Uterine smooth muscle cell (primary cell): Measurements from ENCODE around the gene MPP3. TPM values are rescaled to one million over a fixed set of nuclear protein-coding genes. Genes with fewer than 3 reads are reported as not detected.

Experiments
- total RNA-seq: library from RNA; depleted of rRNA; stranded (reverse); fragments of >200 nt; gene quantifications from 2 replicates; pipeline ENCODE4 v1.2.3, GENCODE V29; 2014

The MPP3 gene, protein sequence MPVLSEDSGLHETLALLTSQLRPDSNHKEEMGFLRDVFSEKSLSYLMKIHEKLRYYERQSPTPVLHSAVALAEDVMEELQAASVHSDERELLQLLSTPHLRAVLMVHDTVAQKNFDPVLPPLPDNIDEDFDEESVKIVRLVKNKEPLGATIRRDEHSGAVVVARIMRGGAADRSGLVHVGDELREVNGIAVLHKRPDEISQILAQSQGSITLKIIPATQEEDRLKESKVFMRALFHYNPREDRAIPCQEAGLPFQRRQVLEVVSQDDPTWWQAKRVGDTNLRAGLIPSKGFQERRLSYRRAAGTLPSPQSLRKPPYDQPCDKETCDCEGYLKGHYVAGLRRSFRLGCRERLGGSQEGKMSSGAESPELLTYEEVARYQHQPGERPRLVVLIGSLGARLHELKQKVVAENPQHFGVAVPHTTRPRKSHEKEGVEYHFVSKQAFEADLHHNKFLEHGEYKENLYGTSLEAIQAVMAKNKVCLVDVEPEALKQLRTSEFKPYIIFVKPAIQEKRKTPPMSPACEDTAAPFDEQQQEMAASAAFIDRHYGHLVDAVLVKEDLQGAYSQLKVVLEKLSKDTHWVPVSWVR
- total RNA-seq: 16.2 and 24.5 TPM in 2 replicates

DNA sequence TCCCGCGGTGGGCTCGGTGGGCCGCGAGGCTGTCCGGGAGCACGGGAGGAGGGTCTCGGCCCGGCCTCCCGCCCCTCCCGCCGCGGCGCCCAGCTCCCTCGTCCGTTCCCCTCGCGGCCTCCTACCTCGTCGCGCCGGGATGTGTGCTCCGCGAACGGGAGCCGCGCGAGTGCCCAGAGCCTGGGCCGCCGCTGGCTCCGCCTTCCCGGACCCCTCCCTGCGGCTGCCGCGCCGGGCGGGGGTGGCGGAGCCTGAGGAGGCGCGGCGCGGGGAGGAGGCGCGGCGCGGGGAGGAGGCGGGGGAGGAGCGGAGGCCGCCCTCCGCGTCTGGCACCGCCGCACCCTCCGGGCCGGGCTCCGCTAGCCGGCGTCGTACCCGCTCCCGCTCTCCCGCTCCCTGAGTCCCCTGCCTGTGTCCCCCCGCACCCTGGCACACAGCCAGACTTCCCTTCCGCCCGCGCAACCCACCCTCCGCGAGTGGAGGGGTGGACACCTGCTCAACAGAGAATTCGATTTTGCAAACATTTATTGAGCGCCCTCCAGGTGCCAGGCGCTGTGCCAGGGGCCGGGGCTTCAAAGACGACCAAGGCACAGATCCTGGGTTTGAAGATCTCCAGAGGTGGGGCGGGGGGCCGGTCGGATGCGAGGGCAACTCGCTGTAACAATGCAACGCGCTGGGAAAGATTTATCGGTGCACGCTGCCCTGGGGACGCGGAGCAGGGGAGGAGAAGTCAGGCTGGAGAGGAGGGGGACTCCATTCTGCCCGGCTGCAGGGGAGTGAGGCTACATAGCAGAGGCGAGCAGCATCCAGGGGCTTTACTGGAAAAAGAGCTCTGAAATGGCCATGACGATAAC is at the start of gene MPP3:
TSS of gene MPP3 (minus strand) at position 171 of the 854 bp plus-strand sequence. CDS start 1,240 bp downstream, outside the sequence.

DNA sequence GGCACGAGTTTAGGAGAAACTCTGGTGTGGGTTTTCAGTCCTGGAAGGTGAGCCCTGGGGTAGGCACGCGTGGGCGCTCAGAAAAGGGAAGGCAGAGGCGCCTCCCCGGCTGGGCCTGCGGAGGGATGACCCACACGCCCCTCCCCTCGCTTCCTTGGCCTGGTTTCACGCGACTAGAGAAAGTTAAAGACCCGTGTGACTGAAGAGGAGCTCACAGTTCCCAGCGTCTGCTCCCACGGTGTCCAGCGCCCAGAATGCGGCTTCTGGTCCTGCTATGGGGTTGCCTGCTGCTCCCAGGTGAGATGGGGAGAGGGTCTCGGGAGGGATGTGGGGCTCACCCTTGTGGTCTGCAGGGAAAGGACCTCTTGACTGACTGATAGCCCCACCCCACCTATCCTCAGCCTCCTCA is 14.0 kb upstream of the MPP3 start, which contains the start of gene CD300LG:
TSS of gene CD300LG (plus strand) at position 214 of the 409 bp plus-strand sequence. CDS start at position 255, 41 bp downstream.

DNA sequence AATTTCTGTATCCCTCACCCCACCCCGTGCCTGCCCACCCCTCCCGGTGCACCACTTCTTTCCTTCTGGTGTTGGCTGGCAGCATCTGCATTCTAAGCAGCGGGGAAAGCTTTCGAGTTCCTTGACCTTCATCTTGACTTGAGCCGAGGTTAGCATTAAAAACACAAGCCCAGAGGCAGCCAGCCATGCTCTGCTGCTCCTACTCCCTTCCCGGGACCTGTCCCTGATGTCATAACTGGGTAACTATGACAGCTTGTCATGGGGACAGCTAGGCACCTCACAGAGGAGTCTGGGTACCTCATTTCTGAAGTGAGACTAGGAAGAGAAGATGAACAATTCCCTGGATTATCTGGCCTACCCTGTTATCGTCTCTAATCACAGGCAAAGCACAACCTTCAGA is 52.8 kb downstream of the MPP3 start, which contains the start of gene CFAP97D1:
TSS of gene CFAP97D1 (plus strand) at position 301 of the 400 bp plus-strand sequence. CDS start at position 329, 28 bp downstream.

DNA sequence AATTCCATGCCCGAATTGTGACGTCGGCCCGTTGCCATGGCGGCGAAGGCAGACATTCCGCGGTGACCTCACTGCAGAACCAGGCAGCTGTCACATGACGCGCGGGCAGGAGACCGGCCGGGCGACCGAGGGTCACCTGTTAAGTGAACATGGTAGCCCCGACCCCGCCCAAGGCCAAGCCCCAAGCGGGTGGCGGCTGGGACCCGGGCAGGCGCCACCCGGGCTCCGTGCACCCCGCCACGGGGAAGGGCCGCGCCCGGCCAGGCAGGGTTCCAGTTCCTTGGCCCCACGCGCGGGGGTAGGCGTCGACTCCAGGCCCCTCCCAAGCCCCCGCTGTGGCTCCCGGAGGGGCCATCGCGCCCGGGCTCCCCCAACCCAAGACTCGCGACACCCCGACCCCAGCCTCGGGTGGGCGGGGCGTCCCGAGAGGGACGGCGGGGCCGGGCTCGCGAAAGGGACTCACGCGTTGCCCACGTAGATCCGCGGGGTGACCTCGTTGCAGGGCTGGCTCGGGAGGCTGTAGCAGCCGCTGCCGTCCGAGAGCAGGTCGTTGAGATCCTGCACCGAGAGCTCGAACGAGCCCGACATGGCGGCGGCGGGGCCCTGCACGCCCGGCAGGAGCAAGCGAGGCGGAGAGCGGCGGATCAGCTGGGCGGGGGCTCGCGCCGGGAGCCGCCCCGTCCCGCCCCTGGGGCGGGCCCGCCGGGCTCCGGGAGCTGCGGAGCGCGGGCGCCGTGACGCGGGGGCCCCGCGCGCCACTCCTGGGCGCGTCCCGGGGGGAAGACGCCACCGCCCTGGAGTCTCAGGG is 54.4 kb downstream of the MPP3 start, which contains the start of gene DUSP3:
TSS of gene DUSP3 (minus strand) at position 641 of the 808 bp plus-strand sequence. CDS start at position 588, 53 bp downstream.

DNA sequence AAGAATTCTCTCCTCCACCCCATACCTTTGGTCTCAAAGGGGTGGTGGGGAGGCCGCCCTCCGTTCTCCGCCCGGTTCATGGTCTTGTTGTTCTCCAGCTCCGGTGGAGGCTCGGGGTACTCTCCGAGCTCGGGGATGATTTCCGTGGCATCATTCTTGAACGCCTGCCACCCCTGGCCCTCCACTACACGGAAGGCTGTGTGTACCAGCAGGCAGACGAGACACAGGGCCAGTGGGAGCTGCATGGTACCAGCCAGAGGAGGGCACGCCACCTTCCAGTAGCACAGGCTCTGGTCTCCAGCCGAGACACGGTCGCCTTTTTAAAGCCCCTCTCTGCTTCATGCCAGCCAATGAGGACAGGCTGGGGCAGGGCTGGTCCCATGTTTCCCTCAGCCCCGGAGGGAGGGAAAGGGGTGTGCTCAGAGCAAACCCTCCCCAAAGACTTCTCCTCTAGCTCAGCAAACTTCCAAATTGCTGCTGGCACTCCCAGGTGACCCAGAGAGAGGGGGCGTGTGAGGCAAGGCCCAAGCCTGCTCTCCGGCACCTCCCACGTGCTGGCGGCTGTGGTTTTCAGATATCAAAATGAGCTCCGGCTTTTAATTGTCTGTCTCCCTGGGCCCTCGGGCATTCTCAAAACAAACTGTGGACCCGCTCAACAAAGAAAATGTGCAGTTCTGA is 74.3 kb downstream of the MPP3 start, which contains the start of gene SOST:
TSS of gene SOST (minus strand) at position 295 of the 678 bp plus-strand sequence. CDS start at position 245, 50 bp downstream.

Other genes starting within 250 kb of the MPP3 start
- gene MEOX1, start 171.2 kb downstream of the MPP3 start, total RNA-seq: under 0.01 TPM in 1 of 2 replicates, not detected in the other
- gene SOST, start 74.4 kb downstream of the MPP3 start, total RNA-seq: not detected in 2 replicates
- 55.0 and 65.4 TPM in 2 replicates for gene DUSP3, start 54.2 kb downstream of the MPP3 start, total RNA-seq
- under 0.01 TPM in 1 of 2 replicates, not detected in the other for gene CFAP97D1, start 52.7 kb downstream of the MPP3 start, total RNA-seq
- not detected in 2 replicates for gene CD300LG, start 14.0 kb upstream of the MPP3 start, total RNA-seq
- 2.1 and 3.9 TPM in 2 replicates for gene MPP2, start 74.4 kb upstream of the MPP3 start, total RNA-seq
- gene PPY, start 109.3 kb upstream of the MPP3 start, total RNA-seq: not detected in 2 replicates
- gene PYY, start 120.8 kb upstream of the MPP3 start, total RNA-seq: not detected in 2 replicates
- gene NAGS, start 171.5 kb upstream of the MPP3 start, total RNA-seq: 2.9 and 6.4 TPM in 2 replicates
- gene TMEM101, start 181.8 kb upstream of the MPP3 start, total RNA-seq: 88.3 and 104 TPM in 2 replicates
- gene LSM12, start 233.5 kb upstream of the MPP3 start, total RNA-seq: 28.9 and 30.1 TPM in 2 replicates
- 23.5 and 25.1 TPM in 2 replicates for gene G6PC3, start 237.6 kb upstream of the MPP3 start, total RNA-seq